Body of pancreas (tissue), 4 donors: ENCODE data around the gene CLDN2. TPM values are rescaled to one million over a fixed set of nuclear protein-coding genes. Genes with fewer than 3 reads are reported as not detected.
A peak's percentile ranks its signal among the peaks of the same experiment; 100 is the strongest.

ENCODE experiments used
- ATAC-seq: fragments of 150-250 bp; one replicate; pipeline ENCODE4 v1.9.1; 2016
- DNase-seq, 4 donors: peaks; one replicate each; pipeline ENCODE4 v3.0.0-alpha.2; 2019
- H3K27ac ChIP-seq, 4 donors: fragments of 200-600 bp; sonication (generic); 1 replicate in 3 of 4; 2 replicates in 1 of 4; pipeline versions ENCODE4 v1.5.1 to v1.6.1; 2016 to 2019; ENCODE audit warnings: mild to moderate bottlenecking in 1 of 4, mixed read lengths in 1 of 4, moderate library complexity in 1 of 4
- H3K27me3 ChIP-seq, 2 donors: fragments of 200-600 bp; sonication (generic); one replicate each; pipeline ENCODE4 v1.6.0; 2016; ENCODE audit warnings: mild to moderate bottlenecking in 1 of 2
- H3K36me3 ChIP-seq, 2 donors: fragments of 200-600 bp; sonication (generic); replicated peaks in 1 of 2; 2 replicates each; pipeline ENCODE4 v1.5.1; 2016; ENCODE audit warnings: low read depth in 2 of 2; ENCODE audit not compliant: insufficient read depth in 1 of 2
- H3K4me1 ChIP-seq: fragments of 200-600 bp; sonication (generic); one replicate; pipeline ENCODE4 v1.6.0; 2016
- H3K4me3 ChIP-seq, 2 donors: fragments of 200-600 bp; sonication (generic); 1 replicate in 1 of 2; 2 replicates in 1 of 2; pipeline ENCODE4 v1.5.1; 2016 to 2019
- H3K9me3 ChIP-seq, 3 donors: fragments of 200-600 bp; sonication (generic); 1 replicate in 2 of 3; 2 replicates in 1 of 3; pipeline ENCODE4 v1.5.1; 2016
- CTCF ChIP-seq, 7 experiments: fragments of 450-650 bp in 4 of 7; fragments of 200-600 bp in 3 of 7; sonication (generic) in 3 of 7; IDR thresholded peaks; one replicate each; pipeline ENCODE4 v1.5.1; 2016 to 2019; ENCODE audit warnings: antibody characterized with exemption in 7 of 7
- POLR2A ChIP-seq, 3 donors: fragments of 450-650 bp; IDR thresholded peaks; one replicate each; pipeline ENCODE4 v1.6.1; 2016; ENCODE audit warnings: antibody characterized with exemption in 3 of 3, mild to moderate bottlenecking in 2 of 3
- WGBS, 2 donors: methylation state at CpG; one replicate each; pipeline ENCODE4 v1.1.5; 2017; 5-methylcytosine and 5-hydroxymethylcytosine counted together
- intact Hi-C: fragments of 100-400 bp; cut with DNase I; formaldehyde crosslinking; loops from one replicate; pipeline ENCODE4 v1.15.1; 2023
- total RNA-seq, 2 donors: library from RNA; depleted of rRNA; stranded (reverse); fragments of >200 nt; gene quantifications; one replicate each; pipeline ENCODE4 v1.1.0, GENCODE V29; 2016

Gene CLDN2
- total RNA-seq, 2 donors from 2014 or later = 0.33 to 6.0 TPM

GRCh38 chrX:106906361-106906760, 13.8 kb upstream of the CLDN2 start:
- ATAC-seq (no peak), DNase-seq (no peak)
- no peaks in the 10 kb centered on the region for H3K27me3 ChIP-seq
- intact Hi-C loops = no loop called here
- 55 to 59% methylated on average over 6 of the region's 6 CpGs for WGBS, 2 donors
- no peak overlapping the region for H3K27ac ChIP-seq
- no peak overlapping the region for H3K4me3 ChIP-seq
- H3K36me3 ChIP-seq = no peaks in the 10 kb centered on the region
- no peaks in the 10 kb centered on the region for H3K9me3 ChIP-seq
- H3K4me1 ChIP-seq = peaks cover 6% of the 10 kb centered on the region
- TF ChIP-seq POLR2A (IDR thresholded peaks at IDR 0.05) (no peak), CTCF (IDR thresholded peaks at IDR 0.05) (no peak)

- peaks cover 6% of the 10 kb centered on the region for H3K4me1 ChIP-seq
- no peak for ATAC-seq
- DNase-seq = no peak
- intact Hi-C loops = no loop called here
- no peak overlapping the region for H3K4me3 ChIP-seq
- no peaks in the 10 kb centered on the region for H3K27me3 ChIP-seq
- no peaks in the 10 kb centered on the region for H3K36me3 ChIP-seq
- WGBS, 2 donors = 46 to 61% methylated on average over 2 of the region's 2 CpGs
- no peak overlapping the region for H3K27ac ChIP-seq
- TF ChIP-seq CTCF (IDR thresholded peaks at IDR 0.05) (no peak), POLR2A (IDR thresholded peaks at IDR 0.05) (no peak)
- H3K9me3 ChIP-seq = no peaks in the 10 kb centered on the region
Measured at GRCh38 chrX:106912864-106913263, 7.3 kb upstream of the CLDN2 start.

GRCh38 chrX:106917830-106918500, 2.2 kb upstream of the CLDN2 start:
- H3K9me3 ChIP-seq = no peaks in the 10 kb centered on the region
- no peak overlapping the region for H3K27ac ChIP-seq
- ATAC-seq (peak; percentile 83), DNase-seq (peak; percentile 26 to 65 (median 56))
- H3K4me3 ChIP-seq = no peak overlapping the region
- 14 to 32% methylated on average over 4 of the region's 6 CpGs for WGBS, 2 donors
- intact Hi-C loops = no loop called here
- H3K36me3 ChIP-seq = no peaks in the 10 kb centered on the region
- no peaks in the 10 kb centered on the region for H3K27me3 ChIP-seq
- peaks cover 24% of the 10 kb centered on the region for H3K4me1 ChIP-seq
- TF ChIP-seq POLR2A (IDR thresholded peaks at IDR 0.05) (no peak), CTCF (IDR thresholded peaks at IDR 0.05) (no peak)

GRCh38 chrX:106921637-106922036, 1.4 kb downstream of the CLDN2 start:
- ATAC-seq (no peak), DNase-seq (peak in 3 of 4 donors; percentile 27 to 44 (median 40))
- no peaks in the 10 kb centered on the region for H3K36me3 ChIP-seq
- WGBS, 2 donors = 29 to 32% methylated on average over 1 to 2 of the region's 2 CpGs
- peaks cover 24% of the 10 kb centered on the region for H3K4me1 ChIP-seq
- no peak for TF ChIP-seq CTCF (IDR thresholded peaks at IDR 0.05)
- no peak for TF ChIP-seq POLR2A (IDR thresholded peaks at IDR 0.05)
- intact Hi-C loops = no loop called here
- H3K9me3 ChIP-seq = no peaks in the 10 kb centered on the region
- H3K27me3 ChIP-seq = no peaks in the 10 kb centered on the region
- H3K27ac ChIP-seq = no peak overlapping the region
- H3K4me3 ChIP-seq = no peak overlapping the region

GRCh38 chrX:106927023-106927422, 6.8 kb downstream of the CLDN2 start:
- Histone ChIP-seq H3K4me3 (no peak overlapping the region), H3K4me1 (peaks cover 35% of the 10 kb centered on the region), H3K9me3 (no peaks in the 10 kb centered on the region), H3K36me3 (no peaks in the 10 kb centered on the region), H3K27ac (peak overlapping the region in 3 of 4 donors; percentile 56 to 84 (median 79)), H3K27me3 (no peaks in the 10 kb centered on the region)
- no peak for TF ChIP-seq CTCF (IDR thresholded peaks at IDR 0.05)
- no peak for TF ChIP-seq POLR2A (IDR thresholded peaks at IDR 0.05)
- no peak for DNase-seq
- ATAC-seq = no peak
- WGBS, 2 donors = 65 to 82% methylated on average over 3 of the region's 3 CpGs
- intact Hi-C loops = no loop called here
